ENCODE measurements around the gene ABHD8. TPM values are rescaled to one million over a fixed set of nuclear protein-coding genes. Genes with fewer than 3 reads are reported as not detected.

The ABHD8 gene
- total RNA-seq, 1 experiment from 2014 or later: 1.4 TPM

GRCh38 chr19:17244618-17245534, 58.3 kb downstream of the ABHD8 start:
- no peak for DNase-seq (ENCODE audit: extremely low read depth, low read depth)

GRCh38 chr19:17243830-17244617, 59.2 kb downstream of the ABHD8 start:
- DNase-seq (ENCODE audit: extremely low read depth, low read depth): no peak

- no peak for DNase-seq (ENCODE audit: extremely low read depth, low read depth)
These were observed 59.9 kb downstream of the ABHD8 start for GRCh38 chr19:17243211-17243829.

GRCh38 chr19:17242431-17243208, 60.6 kb downstream of the ABHD8 start:
- DNase-seq (ENCODE audit: extremely low read depth, low read depth): no peak

Other genes with a start within 250 kb of the ABHD8 start
- gene HAUS8, start 228.0 kb downstream of the ABHD8 start, total RNA-seq (2014; rRNA removed; shearing (Covaris generic)): 5.1 and 7.2 TPM in 2 replicates
- gene MYO9B, start 227.6 kb downstream of the ABHD8 start, total RNA-seq (2014; rRNA removed; shearing (Covaris generic)): 12.4 and 13.5 TPM in 2 replicates
- gene USE1, start 88.1 kb downstream of the ABHD8 start, total RNA-seq (2014; rRNA removed; shearing (Covaris generic)): 25.1 and 28.9 TPM in 2 replicates
- gene OCEL1, start 77.2 kb downstream of the ABHD8 start, total RNA-seq (2014; rRNA removed; shearing (Covaris generic)): 3.7 and 3.8 TPM in 2 replicates
- gene NR2F6, start 57.5 kb downstream of the ABHD8 start, total RNA-seq (2014; rRNA removed; shearing (Covaris generic)): 38.1 and 46.6 TPM in 2 replicates
- gene USHBP1, start 38.7 kb downstream of the ABHD8 start, total RNA-seq (2014; rRNA removed; shearing (Covaris generic)): not detected in 2 replicates
- gene BABAM1, start 36.0 kb downstream of the ABHD8 start, total RNA-seq (2014; rRNA removed; shearing (Covaris generic)): 71.1 and 74.3 TPM in 2 replicates
- 1.2 and 1.5 TPM in 2 replicates for gene ANKLE1, start 21.5 kb downstream of the ABHD8 start, total RNA-seq (2014; rRNA removed; shearing (Covaris generic))
- gene MRPL34, start 2.4 kb upstream of the ABHD8 start, total RNA-seq (2014; rRNA removed; shearing (Covaris generic)): 55.1 and 60.1 TPM in 2 replicates
- gene DDA1, start 6.1 kb upstream of the ABHD8 start, total RNA-seq (2014; rRNA removed; shearing (Covaris generic)): 15.1 and 15.3 TPM in 2 replicates
- 3.8 and 4.5 TPM in 2 replicates for gene ANO8, start 31.4 kb upstream of the ABHD8 start, total RNA-seq (2014; rRNA removed; shearing (Covaris generic))
- gene GTPBP3, start 34.1 kb upstream of the ABHD8 start, total RNA-seq (2014; rRNA removed; shearing (Covaris generic)): 19.8 and 21.9 TPM in 2 replicates
- gene PLVAP, start 73.9 kb upstream of the ABHD8 start, total RNA-seq (2014; rRNA removed; shearing (Covaris generic)): not detected in 2 replicates
- not detected in 2 replicates for gene CCDC194, start 90.8 kb upstream of the ABHD8 start, total RNA-seq (2014; rRNA removed; shearing (Covaris generic))
- gene BST2, start 102.2 kb upstream of the ABHD8 start, total RNA-seq (2014; rRNA removed; shearing (Covaris generic)): 0.52 TPM in 1 of 2 replicates, not detected in the other
- gene MVB12A, start 116.6 kb upstream of the ABHD8 start, total RNA-seq (2014; rRNA removed; shearing (Covaris generic)): 54.7 and 74.6 TPM in 2 replicates
- 0.10 TPM in 1 of 2 replicates, not detected in the other for gene TMEM221, start 145.2 kb upstream of the ABHD8 start, total RNA-seq (2014; rRNA removed; shearing (Covaris generic))
- not detected in 2 replicates for gene NXNL1, start 157.5 kb upstream of the ABHD8 start, total RNA-seq (2014; rRNA removed; shearing (Covaris generic))
- gene SLC27A1, start 167.1 kb upstream of the ABHD8 start, total RNA-seq (2014; rRNA removed; shearing (Covaris generic)): 5.9 and 8.1 TPM in 2 replicates
- gene PGLS, start 208.2 kb upstream of the ABHD8 start, total RNA-seq (2014; rRNA removed; shearing (Covaris generic)): 46.0 and 60.8 TPM in 2 replicates

All from NCI-H460 (cell line).